Measurements from ENCODE around the gene FBXL19.

GRCh38 chr16:30997725-30998711 lies 74.6 kb downstream of the FBXL19 start:
- no peak for TF ChIP-seq CTCF (conservative IDR thresholded peaks at IDR 0.05)
- TF ChIP-seq ZFX (IDR thresholded peaks at IDR 0.05), result no peak
